ENCODE measurements around the gene XRCC6. TPM values are rescaled to one million over a fixed set of nuclear protein-coding genes. Genes with fewer than 3 reads are reported as not detected.

The XRCC6 gene
- total RNA-seq, 2 donors from 2014 or later: 147 to 165 TPM

Other genes with a start within 250 kb of the XRCC6 start
- gene TEF, start 239.4 kb upstream of the XRCC6 start, total RNA-seq: 1 to 10 TPM; 4.8 to 7.4 TPM
- gene TOB2, start 174.5 kb upstream of the XRCC6 start, total RNA-seq: 10 to 100 TPM; 30.8 to 44.0 TPM
- 10 to 100 TPM; 31.7 to 39.6 TPM for gene PHF5A, start 152.6 kb upstream of the XRCC6 start, total RNA-seq
- gene ACO2, start 152.2 kb upstream of the XRCC6 start, total RNA-seq: 10 to 100 TPM; 77.2 to 81.9 TPM
- 10 to 100 TPM; 11.2 to 19.5 TPM for gene POLR3H, start 76.8 kb upstream of the XRCC6 start, total RNA-seq
- gene CSDC2, start 60.3 kb upstream of the XRCC6 start, total RNA-seq: not detected
- gene PMM1, start 31.5 kb upstream of the XRCC6 start, total RNA-seq: 10 to 100 TPM; 23.1 to 25.3 TPM
- gene DESI1, start 252 bp upstream of the XRCC6 start, total RNA-seq: 10 to 100 TPM; 16.3 to 19.1 TPM
- gene SNU13, start 67.6 kb downstream of the XRCC6 start, total RNA-seq: 100 to 1,000 TPM; 120 to 148 TPM
- 10 to 100 TPM; 53.8 to 60.9 TPM for gene MEI1, start 78.2 kb downstream of the XRCC6 start, total RNA-seq
- 10 to 100 TPM; 13.7 to 14.2 TPM for gene CCDC134, start 179.4 kb downstream of the XRCC6 start, total RNA-seq
- 100 to 1,000 TPM; 102 to 106 TPM for gene SREBF2, start 211.8 kb downstream of the XRCC6 start, total RNA-seq